HS-5 (cell line): ENCODE results near the gene EHMT1.
"Not testable (repeated sequence)": the region's sequence is repeated elsewhere in the genome, so short reads cannot be mapped to it uniquely, and the experiment has no call there.

ENCODE experiments used
- DNase-seq: peaks from one replicate; pipeline ENCODE4 v3.0.0-alpha.2; 2012; ENCODE audit warnings: low read depth

The EHMT1 gene

DNA sequence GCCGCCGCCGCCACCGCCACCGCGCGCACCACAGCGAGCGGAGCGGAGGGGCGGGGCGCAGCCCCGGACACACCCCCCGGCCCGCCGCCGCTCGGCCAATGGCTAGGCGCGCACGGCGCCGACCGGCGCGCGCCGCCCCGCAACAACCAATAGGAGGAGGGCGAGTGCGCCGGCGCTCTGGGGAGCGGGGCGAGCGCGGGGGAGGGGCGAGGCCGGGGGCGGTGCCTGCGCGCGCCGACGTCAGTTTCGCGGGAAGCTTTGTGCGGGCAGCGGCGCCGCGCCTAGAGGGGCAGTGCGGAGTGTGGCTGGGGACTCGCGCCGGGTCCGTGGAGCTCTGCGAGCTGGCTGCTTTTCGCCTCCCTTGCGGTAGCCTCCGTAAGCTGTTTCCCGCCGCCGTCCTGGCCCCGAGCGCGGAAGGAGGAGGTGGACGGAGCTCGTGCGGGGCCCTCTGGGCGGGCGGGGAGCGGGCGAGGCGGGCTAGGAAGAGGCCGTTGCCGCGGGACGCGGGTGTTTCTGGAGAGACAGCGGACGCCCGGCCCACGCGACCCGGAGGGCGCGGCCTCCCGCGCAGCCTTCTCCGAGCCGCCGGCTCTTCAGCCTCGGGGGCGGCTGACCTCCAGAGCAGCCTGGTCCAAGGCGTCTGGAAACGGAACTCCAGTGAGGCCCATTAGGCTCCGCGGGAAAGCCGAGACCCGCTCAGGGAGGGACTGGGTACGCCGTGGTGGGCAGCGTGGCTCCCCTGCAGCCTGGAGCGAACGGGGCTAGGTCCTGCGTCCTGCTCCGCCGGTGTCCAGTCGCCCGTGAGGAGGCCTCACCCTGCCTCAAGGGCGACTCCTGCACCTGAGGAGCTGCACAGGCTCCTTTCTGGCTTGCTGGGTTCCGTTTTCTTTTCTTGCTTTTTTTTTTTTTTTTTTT, 28.1 kb upstream of the EHMT1 start, which contains the start of gene ZMYND19:
TSS of gene ZMYND19 (minus strand) at position 44 of the 915 bp plus-strand sequence. CDS start 249 bp downstream, outside the sequence.
- peak; percentile 39 for DNase-seq

DNA sequence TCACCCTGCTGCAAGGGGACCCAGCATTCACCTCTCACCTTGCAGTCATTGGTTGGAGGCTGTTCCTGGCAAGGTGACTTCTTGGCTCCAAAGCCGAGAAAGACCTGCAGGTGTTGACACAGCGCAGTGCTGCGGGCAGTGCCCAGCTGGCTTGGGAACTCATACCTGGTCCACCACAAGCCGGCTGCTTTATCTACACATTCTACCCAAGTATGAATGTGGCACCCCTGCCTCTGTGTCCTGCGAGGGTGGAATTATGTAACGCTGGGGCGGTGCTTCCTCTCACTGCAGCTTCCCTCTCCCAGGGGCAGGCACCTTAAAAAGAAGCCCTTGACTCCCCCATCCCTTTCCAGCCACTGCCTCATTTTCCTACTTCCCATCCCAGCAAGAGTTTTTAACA, 26.0 kb upstream of the EHMT1 start:
- no peak for DNase-seq

DNA sequence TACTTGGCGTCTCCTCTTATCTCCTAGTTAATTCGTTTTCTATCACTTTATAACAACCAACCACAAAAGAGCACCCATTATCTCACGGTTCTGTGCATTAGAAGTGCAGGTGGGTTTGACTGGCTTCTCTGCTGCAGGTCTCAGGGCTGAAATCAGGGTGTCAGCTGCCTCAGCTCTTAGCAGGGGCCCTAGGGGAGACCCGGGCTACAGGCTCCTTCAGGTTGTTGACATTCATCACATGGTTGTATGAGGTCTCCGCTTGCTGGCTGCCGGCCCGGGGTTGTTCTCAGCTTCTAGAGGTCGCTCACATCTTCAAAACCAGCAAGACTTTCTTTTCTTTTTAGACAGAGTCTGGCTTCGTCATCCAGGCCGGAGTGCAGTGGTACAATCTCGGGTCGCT, 25.6 kb upstream of the EHMT1 start:
- DNase-seq, result no peak

DNA sequence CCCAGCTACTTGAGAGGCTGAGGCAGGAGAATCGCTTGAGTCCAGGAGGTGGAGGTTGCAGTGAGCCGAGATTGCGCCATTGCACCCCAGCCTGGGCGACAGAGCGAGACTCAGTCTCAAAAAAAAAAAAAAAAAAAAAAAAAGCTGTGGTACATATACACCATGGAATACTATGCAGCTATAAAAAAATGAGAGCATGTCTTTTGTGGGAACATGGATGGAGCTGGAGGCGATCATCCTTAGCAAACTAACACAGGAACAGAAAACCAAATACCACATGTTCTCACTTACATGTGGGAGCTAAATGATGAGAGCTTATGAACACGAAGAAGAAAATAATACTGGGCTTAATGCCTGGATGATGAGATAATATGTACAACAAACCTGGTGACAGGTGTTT, 22.2 kb upstream of the EHMT1 start:
- DNase-seq, result not testable (repeated sequence)

DNA sequence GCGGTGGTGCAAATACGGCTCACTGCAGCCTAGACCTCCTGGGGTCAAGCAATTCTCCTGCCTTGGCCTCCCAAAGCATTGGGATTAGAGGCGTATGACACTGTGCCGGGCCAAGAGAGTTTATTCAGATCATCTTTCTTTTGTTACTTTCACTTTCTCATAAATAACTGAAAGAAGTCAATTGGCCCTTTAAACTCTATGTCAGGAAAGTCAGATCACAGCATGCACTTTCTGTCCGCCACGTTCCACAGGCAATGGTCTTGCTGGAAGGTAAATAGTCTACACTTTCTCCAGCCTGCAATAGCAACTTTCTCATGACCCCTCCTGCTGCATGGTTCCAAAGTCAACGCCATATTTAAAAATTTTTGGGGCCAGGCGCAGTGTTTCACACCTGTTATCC, 19.9 kb upstream of the EHMT1 start:
- DNase-seq, result no peak

DNA sequence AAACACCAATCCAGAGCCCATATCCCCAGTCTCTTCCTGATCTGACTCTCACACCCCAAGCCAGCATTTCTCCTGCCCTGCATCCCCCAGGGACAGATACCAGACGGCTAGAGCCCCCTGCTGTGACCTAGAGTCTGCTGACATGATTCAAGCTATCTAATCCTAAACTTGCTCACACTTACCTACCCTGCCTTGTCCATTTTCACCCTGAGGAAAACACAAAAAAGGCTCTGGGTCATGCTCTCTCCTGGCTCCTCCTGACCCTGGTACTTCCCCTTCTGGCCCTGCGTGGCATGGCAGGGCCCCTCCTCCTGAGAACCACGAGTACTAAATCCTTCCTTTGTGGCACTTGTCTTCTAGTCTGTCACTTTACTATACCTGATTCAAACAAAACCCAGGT, 16.1 kb upstream of the EHMT1 start:
- no peak for DNase-seq

DNA sequence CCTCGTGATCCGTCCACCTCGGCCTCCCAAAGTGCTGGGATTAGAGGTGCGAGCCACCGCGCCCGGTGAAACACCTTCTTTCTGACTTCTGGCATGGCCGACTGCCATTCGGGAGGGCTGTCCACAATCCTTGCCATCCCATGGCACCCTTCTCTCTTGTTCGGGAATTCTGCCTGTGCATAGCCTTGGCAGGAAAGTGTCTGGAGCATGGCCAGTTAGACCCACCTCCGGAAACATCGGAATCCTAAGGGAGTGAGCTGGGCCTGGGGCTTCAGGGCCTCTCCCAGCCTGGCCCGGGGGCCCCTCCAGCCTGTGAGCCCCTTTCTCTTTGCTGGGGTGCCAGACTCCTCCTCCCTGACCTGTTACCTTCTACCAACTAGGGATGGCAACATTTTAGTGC, 14.9 kb upstream of the EHMT1 start:
- DNase-seq, result no peak

DNA sequence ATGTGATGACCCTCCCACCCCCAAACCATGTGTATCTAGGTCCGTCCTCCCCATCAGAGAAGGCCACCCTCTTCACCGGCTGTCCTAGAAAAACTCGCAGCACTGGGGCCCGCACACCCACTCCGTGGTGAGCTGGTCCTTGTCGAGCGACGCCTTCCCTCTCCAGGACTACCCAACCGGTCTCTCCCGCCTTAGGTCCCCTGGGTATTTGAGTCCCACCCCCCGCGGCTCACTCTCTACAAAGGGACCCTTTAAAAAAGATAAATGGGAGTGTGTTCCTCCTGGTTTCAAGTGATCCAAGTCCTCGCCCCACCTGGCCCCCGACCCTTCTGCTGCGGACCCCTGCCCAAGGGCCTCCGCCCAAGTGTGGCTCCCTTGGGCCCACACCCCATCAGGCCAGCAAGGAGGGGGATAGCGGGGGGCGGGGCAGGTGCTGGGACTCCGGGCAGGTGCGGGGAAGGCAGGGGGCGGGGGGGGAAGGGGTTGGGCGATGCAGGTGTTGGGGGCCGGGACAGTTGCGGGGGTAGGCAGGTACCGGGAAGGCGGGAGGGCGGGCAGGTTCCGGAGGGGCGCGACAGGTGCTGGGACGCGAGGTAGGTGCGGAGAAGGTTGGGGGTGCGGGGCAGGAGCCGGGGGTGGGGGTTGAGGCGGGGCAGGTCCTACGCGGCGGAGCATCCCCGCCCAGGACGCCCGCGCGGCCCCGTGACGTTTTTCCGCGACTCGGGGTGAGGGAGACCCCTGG, 14.3 kb upstream of the EHMT1 start:
- DNase-seq, result no peak

DNA sequence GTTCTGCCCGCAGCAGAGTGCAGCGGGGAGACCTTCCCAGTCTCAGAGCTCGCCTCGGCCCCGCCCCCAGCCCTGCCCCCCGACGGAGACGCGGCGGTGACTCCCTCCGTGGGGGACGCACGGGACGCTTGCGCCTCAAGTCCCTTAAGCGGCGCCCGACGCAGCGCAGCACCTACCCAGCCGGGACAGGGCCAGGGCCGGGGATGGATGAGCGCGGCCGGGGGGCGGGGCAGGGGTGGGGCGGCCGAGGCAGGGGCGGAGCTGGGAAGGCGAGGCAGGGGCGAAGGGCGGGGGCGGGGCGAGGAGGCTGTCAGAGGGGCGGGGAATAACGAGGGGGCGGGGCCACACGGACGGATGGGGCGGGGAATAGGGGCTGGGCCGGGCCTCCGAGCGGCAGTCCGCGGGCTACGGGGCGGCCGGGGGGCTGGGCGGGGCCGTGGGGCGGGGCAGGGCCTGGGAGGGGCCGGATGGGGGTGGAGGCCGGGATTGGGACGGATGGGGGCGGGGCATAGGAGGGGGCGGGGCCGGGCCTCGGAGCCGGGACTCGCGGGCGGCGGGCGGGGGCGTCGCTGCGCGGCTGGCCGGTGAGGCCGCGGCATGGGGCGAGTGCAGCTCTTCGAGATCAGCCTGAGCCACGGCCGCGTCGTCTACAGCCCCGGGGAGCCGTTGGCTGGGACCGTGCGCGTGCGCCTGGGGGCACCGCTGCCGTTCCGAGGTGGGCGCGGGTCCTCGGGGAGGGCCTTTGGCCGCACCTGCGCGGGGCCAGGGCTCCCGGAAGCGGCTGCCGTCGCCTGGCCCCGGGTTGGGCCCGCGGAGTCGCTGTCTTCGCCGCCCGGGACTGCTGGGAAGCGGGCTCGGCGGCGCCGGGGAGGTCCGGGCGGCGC, 13.4 kb upstream of the EHMT1 start, which contains the start of gene ARRDC1:
TSS of gene ARRDC1 (plus strand) at position 566 of the 884 bp plus-strand sequence. CDS start at position 598, 32 bp downstream.
- DNase-seq, result peak; percentile 50

DNA sequence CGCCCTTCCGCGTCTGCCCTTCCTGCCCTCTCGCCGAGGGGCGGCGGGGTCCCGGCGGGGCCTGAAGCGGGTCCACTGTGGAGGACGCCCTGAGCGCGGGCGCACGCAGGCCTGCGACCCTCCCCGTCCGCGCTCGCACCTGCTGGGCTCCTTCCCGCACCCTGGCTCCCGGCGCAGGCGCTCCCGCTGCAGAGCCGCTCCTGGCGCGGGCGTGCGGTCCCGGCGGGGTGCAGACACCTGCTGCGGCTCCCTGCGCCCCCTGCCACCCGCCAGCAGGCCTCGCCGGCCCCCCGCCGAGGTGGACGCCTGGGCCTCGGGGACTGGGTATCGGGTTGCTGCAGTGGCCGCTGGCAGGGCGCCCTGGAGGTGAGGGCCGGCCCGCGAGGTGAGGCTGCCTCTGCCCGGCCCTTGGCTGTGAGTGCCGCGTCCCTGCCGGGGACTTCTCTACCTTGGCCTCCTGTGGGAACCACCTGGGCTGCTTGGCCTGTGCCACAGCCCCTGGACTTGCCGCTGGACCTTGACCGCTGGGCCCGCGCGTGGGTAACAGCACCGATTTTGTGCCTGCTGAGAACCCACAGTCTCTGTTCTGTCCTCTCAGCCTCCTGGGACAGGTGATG, 12.7 kb upstream of the EHMT1 start:
- DNase-seq, result no peak

DNA sequence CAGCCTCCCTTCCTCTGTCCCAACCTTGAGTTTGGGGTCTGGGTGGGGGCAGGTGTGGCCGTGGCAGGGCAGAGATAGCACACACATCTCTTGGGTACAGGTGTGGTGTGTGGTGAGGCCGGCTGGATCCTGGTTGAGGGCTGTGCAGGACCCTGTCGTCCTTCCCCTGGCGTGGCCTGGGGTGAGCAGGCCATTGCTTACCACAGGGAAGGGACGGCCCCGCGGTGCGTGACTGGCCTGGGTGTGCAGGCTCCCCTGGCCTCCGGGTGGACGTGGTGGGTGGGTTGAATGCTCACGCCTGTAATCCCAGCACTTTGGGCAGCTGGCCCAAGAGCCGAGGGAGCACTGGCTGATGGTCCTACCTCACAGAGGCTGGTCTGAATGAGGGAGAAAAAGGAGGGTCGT, 12.1 kb upstream of the EHMT1 start:
- DNase-seq, result no peak

DNA sequence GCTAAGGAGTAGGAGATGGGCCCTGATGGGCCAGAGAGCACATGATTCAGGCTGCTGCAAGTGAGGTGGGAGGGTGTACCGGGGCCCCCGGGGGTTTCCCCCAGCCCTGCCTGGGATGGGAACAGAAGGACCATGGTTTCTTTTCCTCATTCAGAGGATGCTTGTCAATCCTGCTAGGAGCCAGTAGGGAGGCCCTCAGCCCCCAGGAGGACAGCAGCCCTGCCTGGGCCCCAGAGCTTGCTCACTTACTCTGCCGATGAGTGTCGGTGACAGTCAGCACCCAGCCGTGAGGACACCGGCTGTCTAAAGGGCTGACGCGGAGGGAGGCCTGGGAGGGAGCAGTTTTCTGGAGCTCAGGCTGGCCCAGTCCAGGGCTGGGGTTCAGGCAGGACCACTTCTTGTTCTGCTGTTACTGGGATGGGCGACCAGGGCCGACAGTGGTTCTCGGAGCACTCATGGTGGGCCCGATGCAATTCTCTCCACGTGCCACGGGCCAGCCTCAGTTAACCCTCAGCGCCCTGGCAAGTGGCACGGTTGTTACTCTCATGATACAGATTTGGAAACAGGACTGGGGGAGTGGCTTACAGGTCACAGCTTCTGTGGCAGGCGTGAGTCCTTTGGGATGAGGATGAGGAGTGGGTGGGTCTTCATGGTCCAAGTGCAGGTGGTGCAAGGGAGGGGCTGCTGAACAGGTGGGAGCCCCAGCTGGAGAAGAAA, 11.5 kb upstream of the EHMT1 start:
- DNase-seq, result no peak

DNA sequence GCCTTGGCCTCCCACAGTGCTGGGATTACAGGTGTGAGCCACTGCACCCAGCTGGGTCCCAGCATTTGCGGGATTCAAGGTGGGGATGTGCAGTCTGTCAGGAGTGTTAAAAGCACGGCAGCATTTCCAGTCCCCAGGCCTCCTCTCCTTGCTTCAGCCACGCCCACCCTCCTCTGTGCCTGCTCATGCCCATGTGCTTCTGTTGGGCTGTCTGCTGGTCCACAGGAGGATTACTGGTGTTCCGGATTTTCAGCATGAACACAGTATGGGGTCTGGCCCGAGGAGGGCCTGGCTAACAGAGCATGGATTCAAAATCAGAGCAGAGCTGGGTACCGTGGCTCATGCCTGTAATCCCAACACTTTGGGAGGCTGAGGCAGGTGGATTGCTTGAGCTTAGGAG, 7.9 kb upstream of the EHMT1 start:
- no peak for DNase-seq

DNA sequence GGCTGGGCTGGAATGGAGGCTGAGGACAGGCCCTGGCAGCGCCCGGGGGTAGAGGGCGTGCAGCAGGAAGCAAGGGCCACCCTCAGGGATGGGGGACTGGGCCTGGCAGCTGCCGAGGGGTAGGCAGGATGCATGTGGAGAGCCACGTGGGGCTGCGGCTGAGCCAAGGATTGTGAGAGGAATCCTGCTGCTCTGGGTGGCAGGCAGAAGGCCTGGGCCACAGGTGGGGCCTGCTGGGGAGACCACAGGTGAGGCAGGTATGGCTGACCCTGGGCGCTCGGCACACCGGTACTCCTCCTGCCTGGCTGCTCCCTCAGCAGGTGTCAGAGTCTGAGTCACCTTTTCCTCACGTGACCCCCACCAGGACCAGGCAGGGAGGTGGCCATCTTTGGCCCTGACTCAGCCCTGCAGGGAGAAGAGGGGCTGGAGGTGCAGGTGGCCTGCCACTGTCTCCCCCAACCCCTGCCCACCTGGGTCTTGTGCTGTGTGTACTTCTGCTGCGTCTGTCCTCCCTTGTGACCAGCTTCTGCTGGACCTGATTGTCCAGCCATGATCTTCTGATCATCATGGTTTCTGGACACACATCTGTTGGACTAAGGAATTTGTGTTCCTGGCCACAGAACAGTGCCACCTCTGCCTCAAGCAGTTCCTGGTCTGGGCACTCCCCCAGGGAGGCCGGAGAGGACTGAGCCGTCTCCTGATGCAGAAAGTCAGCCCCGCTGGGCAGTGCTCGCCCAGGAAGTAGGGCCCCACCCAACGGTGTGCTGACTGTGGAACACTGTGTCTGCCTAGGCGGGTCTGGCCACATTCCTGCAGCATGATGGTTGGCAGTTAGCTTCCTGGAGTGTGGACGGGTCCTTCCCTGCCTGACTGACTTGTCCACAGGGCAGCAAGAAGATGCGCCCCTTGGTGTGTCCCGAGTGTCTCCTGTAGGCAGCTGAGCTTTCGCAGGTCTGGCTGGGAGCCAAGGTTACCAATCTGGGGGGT, 6.9 kb upstream of the EHMT1 start:
- DNase-seq, result peak; percentile 79

DNA sequence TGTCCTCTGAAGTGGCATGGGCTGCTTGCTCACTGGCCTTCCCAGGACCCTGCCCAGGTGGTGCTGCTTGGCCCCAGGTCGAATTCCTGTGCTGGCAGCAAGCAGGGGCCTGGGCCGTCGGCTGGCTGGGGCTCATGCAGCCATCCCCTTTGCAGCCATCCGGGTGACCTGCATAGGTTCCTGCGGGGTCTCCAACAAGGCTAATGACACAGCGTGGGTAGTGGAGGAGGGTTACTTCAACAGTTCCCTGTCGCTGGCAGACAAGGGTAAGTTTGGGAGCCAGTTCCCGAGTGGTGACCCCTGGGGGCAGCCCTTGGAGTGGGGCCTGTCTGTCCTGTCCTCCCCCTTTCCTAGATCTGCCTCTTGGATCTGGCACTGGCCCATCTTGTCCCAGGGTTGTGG, 6.1 kb upstream of the EHMT1 start:
- no peak for DNase-seq

DNA sequence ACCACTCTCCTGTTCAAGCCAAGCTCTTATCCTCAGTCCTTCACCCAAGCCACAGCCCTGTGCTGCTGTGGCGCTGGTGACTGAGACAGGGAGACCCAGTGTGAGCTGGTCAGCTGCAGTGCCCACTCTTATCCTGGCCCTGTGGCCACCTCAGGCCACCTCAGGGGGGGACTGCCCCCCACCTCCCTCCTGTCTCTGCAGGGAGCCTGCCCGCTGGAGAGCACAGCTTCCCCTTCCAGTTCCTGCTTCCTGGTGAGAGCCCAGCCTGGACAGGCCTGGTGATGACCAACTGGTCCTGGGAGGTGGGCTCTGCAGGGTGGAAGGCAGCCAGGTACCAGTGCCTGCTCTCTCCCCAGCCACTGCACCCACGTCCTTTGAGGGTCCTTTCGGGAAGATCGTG, 5.5 kb upstream of the EHMT1 start:
- no peak for DNase-seq

DNA sequence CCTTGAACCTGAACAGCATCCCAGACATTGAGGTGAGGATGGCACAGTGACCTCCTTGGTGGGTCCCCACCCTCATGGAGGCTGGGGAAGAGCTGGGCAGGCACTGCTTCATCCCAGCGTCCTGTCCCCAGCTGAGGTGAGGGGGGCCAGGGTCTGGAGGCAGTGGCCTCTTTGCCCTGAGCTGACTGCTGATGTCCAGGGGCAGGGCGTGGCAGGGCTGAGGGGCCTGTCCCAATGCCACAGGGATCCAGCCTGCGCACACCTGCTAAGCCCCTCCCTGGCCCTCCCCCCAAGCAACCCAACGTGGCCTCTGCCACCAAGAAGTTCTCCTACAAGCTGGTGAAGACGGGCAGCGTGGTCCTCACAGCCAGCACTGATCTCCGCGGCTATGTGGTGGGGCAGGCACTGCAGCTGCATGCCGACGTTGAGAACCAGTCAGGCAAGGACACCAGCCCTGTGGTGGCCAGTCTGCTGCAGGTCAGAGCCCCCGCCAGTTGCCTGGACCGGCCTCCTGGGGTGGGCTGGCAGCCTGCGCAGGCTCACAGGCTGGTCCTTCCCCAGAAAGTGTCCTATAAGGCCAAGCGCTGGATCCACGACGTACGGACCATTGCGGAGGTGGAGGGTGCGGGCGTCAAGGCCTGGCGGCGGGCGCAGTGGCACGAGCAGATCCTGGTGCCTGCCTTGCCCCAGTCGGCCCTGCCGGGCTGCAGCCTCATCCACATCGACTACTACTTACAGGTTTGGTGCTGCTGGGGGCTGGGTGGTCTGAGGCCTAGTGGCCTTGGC, 4.9 kb upstream of the EHMT1 start:
- no peak for DNase-seq

DNA sequence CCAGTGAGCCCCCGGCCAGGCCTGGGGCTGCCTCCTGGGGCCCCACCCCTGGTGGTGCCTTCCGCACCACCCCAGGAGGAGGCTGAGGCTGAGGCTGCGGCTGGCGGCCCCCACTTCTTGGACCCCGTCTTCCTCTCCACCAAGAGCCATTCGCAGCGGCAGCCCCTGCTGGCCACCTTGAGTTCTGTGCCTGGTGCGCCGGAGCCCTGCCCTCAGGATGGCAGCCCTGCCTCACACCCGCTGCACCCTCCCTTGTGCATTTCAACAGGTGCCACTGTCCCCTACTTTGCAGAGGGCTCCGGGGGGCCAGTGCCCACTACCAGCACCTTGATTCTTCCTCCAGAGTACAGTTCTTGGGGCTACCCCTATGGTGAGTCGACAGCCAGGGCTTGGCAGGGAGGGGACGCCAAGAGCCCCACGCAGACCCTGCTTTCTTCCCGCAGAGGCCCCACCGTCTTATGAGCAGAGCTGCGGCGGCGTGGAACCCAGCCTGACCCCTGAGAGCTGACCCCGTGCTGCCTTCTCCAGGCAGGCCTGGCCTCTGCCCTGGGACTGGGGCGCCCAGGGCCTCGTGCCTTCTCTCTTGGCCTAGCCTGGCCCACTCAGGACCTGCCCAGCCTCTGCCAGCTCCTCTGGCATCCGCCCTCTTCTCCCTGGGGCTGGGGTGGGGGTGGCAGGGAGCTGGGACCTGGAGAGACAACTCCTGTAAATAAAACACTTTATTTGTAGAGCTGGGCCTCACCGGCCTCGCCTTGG, 4.0 kb upstream of the EHMT1 start:
- no peak for DNase-seq
